ENCODE data around the gene RPUSD4. TPM values are rescaled to one million over a fixed set of nuclear protein-coding genes. Genes with fewer than 3 reads are reported as not detected.

RPUSD4 gene
- total and polyA plus RNA-seq, 2 donors (not counting 1 experiment from before 2014, with no cell fraction given): 24.5 to 50.4 TPM

DNA sequence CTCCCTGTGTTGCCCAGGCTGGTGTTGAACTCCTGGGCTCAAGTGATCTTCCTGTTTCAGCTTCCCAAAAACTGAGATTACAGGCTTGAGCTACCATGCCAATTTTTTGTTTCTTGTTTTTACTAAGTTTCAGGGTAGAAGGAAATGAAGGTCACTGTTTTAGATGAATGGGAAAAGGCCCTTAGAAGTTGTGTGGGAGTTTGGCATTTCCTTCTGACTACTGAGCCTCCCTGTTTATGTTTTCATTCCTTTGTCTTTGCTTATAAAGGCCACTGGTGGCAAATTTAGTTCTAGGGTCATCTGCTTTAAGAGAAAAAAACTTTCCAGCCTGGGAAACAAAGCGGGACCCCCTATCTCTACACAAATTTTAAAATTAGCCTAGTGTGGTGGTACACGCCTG is 35.2 kb upstream of the RPUSD4 start:
- intact Hi-C loops (cut with micrococcal nuclease): no loop called here
- ChIA-PET POLR2A (no interaction called here), CTCF (no interaction called here)
- Histone ChIP-seq H3K27me3 (replicated peaks in 1 of 4; ENCODE audit: control extremely low read depth in 1 of 4, control insufficient read depth in 3 of 4, insufficient read depth in 4 of 4, low read length in 3 of 4) (no peaks in the 10 kb centered on the region), H3K79me2 (ENCODE audit: control insufficient read depth, insufficient read depth, low read length) (no peaks in the 10 kb centered on the region), H3K36me3 (replicated peaks in 1 of 2; ENCODE audit: control extremely low read depth in 1 of 2, control insufficient read depth in 1 of 2, extremely low read depth in 1 of 2, insufficient read depth in 2 of 2, low read length in 1 of 2) (peaks cover 4 to 6% of the 10 kb centered on the region in 2 experiments), H3K4me3 (ENCODE audit: control extremely low read depth in 1 of 5, extremely low read depth in 1 of 5, insufficient read depth in 1 of 5, low read depth in 2 of 5, low read length in 4 of 5) (no peak overlapping the region), H3K27ac (ENCODE audit: low read length in 2 of 2) (no peak overlapping the region), H3K9me3 (ENCODE audit: control extremely low read depth in 1 of 3, control insufficient read depth in 2 of 3, insufficient read depth in 1 of 3, low read length in 2 of 3) (no peaks in the 10 kb centered on the region), H3K4me2 (replicated peaks; ENCODE audit: low read depth, low read length, poor library complexity, severe bottlenecking) (no peak overlapping the region), H3K4me1 (ENCODE audit: control insufficient read depth in 2 of 2, insufficient read depth in 2 of 2, low read length in 2 of 2) (no peaks in the 10 kb centered on the region), H2AFZ (ENCODE audit: insufficient read depth, low read depth, low read length, poor library complexity, severe bottlenecking) (no peak overlapping the region), H4K20me1 (ENCODE audit: control insufficient read depth, insufficient read depth, low read length, poor library complexity, severe bottlenecking) (no peaks in the 10 kb centered on the region), H3K9ac (ENCODE audit: low read length) (no peak overlapping the region)
- H3K9me3 Mint-ChIP-seq (ENCODE audit: insufficient read depth): no peaks in the 10 kb centered on the region
- no peaks in the 10 kb centered on the region for H3K4me1 Mint-ChIP-seq
- H3K27ac Mint-ChIP-seq: no peak overlapping the region
- no peak for DNase-seq
- no peak overlapping the region for H3K4me3 Mint-ChIP-seq
- WGBS (ENCODE audit: insufficient coverage): 100% methylated on average over 1 of the region's 2 CpGs
- no peaks in the 10 kb centered on the region for H3K27me3 Mint-ChIP-seq
- ATAC-seq (ENCODE audit: low read depth): no peak
- no peak for TF ChIP-seq CTCF (IDR thresholded peaks at IDR 0.05)
- TF ChIP-seq EZH2 (IDR thresholded peaks at IDR 0.05; ENCODE audit: borderline replicate concordance, insufficient read depth, low read depth, low read length, poor library complexity, severe bottlenecking): no peak

DNA sequence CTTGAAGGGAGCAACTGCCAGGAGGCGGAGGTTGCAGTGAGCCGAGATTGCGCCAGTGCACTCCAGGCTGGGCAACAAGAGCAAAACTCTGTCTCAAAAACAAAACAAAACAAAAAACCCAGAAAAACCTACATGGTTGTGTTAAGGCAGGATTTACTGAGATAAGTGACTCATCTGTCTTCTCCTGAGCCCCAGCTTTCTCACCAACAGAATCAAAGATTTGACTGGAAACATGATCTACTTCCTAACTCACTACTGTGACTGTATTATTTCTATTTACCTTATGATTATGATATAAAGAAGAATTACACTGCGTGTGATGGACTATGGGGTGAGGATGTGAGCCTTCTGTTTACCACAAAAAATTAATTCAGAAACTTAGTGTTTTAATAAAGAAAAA is 21.9 kb upstream of the RPUSD4 start:
- Histone ChIP-seq H3K36me3 (replicated peaks in 1 of 2; ENCODE audit: control extremely low read depth in 1 of 2, control insufficient read depth in 1 of 2, extremely low read depth in 1 of 2, insufficient read depth in 2 of 2, low read length in 1 of 2) (peaks cover 11 to 16% of the 10 kb centered on the region in 2 experiments), H3K4me1 (ENCODE audit: control insufficient read depth in 2 of 2, insufficient read depth in 2 of 2, low read length in 2 of 2) (no peaks in the 10 kb centered on the region), H4K20me1 (ENCODE audit: control insufficient read depth, insufficient read depth, low read length, poor library complexity, severe bottlenecking) (no peaks in the 10 kb centered on the region), H3K4me3 (ENCODE audit: control extremely low read depth in 1 of 5, extremely low read depth in 1 of 5, insufficient read depth in 1 of 5, low read depth in 2 of 5, low read length in 4 of 5) (no peak overlapping the region), H3K27me3 (replicated peaks in 1 of 4; ENCODE audit: control extremely low read depth in 1 of 4, control insufficient read depth in 3 of 4, insufficient read depth in 4 of 4, low read length in 3 of 4) (no peaks in the 10 kb centered on the region), H2AFZ (ENCODE audit: insufficient read depth, low read depth, low read length, poor library complexity, severe bottlenecking) (no peak overlapping the region), H3K4me2 (replicated peaks; ENCODE audit: low read depth, low read length, poor library complexity, severe bottlenecking) (no peak overlapping the region), H3K27ac (ENCODE audit: low read length in 2 of 2) (no peak overlapping the region), H3K9me3 (ENCODE audit: control extremely low read depth in 1 of 3, control insufficient read depth in 2 of 3, insufficient read depth in 1 of 3, low read length in 2 of 3) (no peaks in the 10 kb centered on the region), H3K79me2 (ENCODE audit: control insufficient read depth, insufficient read depth, low read length) (no peaks in the 10 kb centered on the region), H3K9ac (ENCODE audit: low read length) (no peak overlapping the region)
- peaks cover 2% of the 10 kb centered on the region for H3K4me1 Mint-ChIP-seq
- no peak for ATAC-seq (ENCODE audit: low read depth)
- intact Hi-C loops (cut with micrococcal nuclease): no loop called here
- CTCF ChIA-PET: no interaction called here
- no peaks in the 10 kb centered on the region for H3K27me3 Mint-ChIP-seq
- POLR2A ChIA-PET: no interaction called here
- WGBS (ENCODE audit: insufficient coverage): no CpG with 5 or more reads among the region's 4 CpGs
- H3K9me3 Mint-ChIP-seq (ENCODE audit: insufficient read depth): no peaks in the 10 kb centered on the region
- no peak for DNase-seq
- H3K27ac Mint-ChIP-seq: no peak overlapping the region
- H3K4me3 Mint-ChIP-seq: no peak overlapping the region
- no peak for TF ChIP-seq EZH2 (IDR thresholded peaks at IDR 0.05; ENCODE audit: borderline replicate concordance, insufficient read depth, low read depth, low read length, poor library complexity, severe bottlenecking)
- no peak for TF ChIP-seq CTCF (IDR thresholded peaks at IDR 0.05)

All from B cell (primary cell).